Liver (tissue), 3 donors: ENCODE data around the gene PHACTR4.

Experiments
- CTCF ChIP-seq: fragments of 150-350 bp; IDR thresholded peaks from 2 replicates; pipeline ENCODE4 v1.5.1; 2017; ENCODE audit warnings: improper control_type of control experiment, low read depth, low read length; ENCODE audit not compliant: missing input control
- GABPA ChIP-seq, 2 donors: IDR thresholded peaks in 1 of 2; conservative IDR thresholded peaks in 1 of 2; 2 replicates each; pipeline ENCODE4 v1.6.1; 2016; ENCODE audit warnings: antibody characterized with exemption in 2 of 2, mild to moderate bottlenecking in 1 of 2, moderate library complexity in 1 of 2
- JUND ChIP-seq, 2 donors: IDR thresholded peaks; 2 replicates each; pipeline ENCODE4 v1.6.1; 2016; ENCODE audit warnings: antibody characterized with exemption in 2 of 2
- RAD21 ChIP-seq, 2 donors: IDR thresholded peaks; 2 replicates each; pipeline ENCODE4 v1.6.1; 2016; ENCODE audit warnings: antibody characterized with exemption in 2 of 2, mild to moderate bottlenecking in 2 of 2
- REST ChIP-seq: IDR thresholded peaks from 2 replicates; pipeline ENCODE4 v1.6.1; 2016; ENCODE audit warnings: antibody characterized with exemption, mild to moderate bottlenecking
- SP1 ChIP-seq: IDR thresholded peaks from 2 replicates; pipeline ENCODE4 v1.6.1; 2018; ENCODE audit warnings: antibody characterized with exemption, mild to moderate bottlenecking
- TAF1 ChIP-seq: conservative IDR thresholded peaks from 2 replicates; pipeline ENCODE4 v1.6.1; 2016; ENCODE audit warnings: antibody characterized with exemption, mild to moderate bottlenecking
- donor health status: healthy.
- donor health status: healthy.

DNA sequence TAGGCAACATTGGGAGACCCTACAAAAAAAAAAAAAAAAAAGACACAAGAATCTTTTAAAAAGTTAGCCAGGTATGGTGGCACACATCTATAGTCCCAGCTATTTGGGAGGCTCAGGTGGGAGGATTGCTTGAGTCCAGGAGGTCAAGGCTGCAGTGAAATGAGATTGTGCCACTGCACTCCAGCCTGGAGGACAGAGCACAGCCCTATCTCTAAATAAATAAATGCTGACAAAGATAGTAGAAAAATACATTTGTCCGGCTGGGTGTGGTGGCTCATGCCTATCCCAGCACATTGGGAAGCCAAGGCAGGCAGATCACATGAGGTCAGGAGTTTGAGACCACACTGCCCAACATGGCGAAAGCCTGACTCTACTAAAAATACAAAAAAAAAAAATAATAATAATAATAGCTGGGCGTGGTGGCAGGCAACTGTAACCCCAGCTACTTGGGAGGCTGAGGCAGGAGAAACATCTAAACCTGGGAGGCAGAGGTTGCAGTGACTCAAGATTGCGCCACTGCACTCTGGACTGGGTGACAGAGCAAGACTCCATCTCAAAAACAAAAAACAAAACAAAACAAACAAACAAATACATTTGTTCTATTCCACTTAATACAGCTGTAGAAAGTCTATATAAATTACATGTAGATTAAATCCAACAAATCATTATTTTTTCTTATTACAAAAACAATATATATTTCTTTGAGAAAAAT is 48.5 kb downstream of the PHACTR4 start:
- no peak for TF ChIP-seq CTCF
- TF ChIP-seq TAF1, result no peak
- TF ChIP-seq JUND (IDR thresholded peaks at IDR 0.05), result no peak
- no peak for TF ChIP-seq SP1
- TF ChIP-seq GABPA (IDR thresholded peaks at IDR 0.05 in 1 of 2, conservative IDR thresholded peaks at IDR 0.05 in 1 of 2), result no peak
- TF ChIP-seq RAD21 (IDR thresholded peaks at IDR 0.05), result no peak
- TF ChIP-seq REST, result no peak
